ENCODE results near the gene TPSB2.
"Not testable (repeated sequence)": the region's sequence is repeated elsewhere in the genome, so short reads cannot be mapped to it uniquely, and the experiment has no call there.

Gene TPSB2

GRCh38 chr16:1236659-1237058 lies 6.7 kb upstream of the TPSB2 start:
- not testable (repeated sequence) for H3K4me2 ChIP-seq (ENCODE audit: low read length); H2BK5ac ChIP-seq (ENCODE audit: low read length); H3K27ac ChIP-seq (ENCODE audit: low read depth, low read length); H3K9ac ChIP-seq (ENCODE audit: low read length); H3K56ac ChIP-seq (ENCODE audit: low read length); H2BK120ac ChIP-seq (ENCODE audit: low read depth, low read length); H3K23ac ChIP-seq (ENCODE audit: low read length); H2BK15ac ChIP-seq (replicated peaks; ENCODE audit: low read depth); H3K36me3 ChIP-seq (ENCODE audit: control insufficient read depth, insufficient read depth, low read length); H3K4me3 ChIP-seq (ENCODE audit: low read length); H4K8ac ChIP-seq (ENCODE audit: low read depth, low read length); H3K4me1 ChIP-seq (ENCODE audit: control insufficient read depth, low read depth, low read length); H3K18ac ChIP-seq (ENCODE audit: low read length); H3K27me3 ChIP-seq (ENCODE audit: insufficient read depth, low read length, poor library complexity); H4K5ac ChIP-seq (ENCODE audit: low read length); H3K4ac ChIP-seq (ENCODE audit: low read depth, low read length); H2AK5ac ChIP-seq (ENCODE audit: low read length); DNase-seq; H3K79me2 ChIP-seq (ENCODE audit: control insufficient read depth, insufficient read depth, low read length); H3K79me1 ChIP-seq (ENCODE audit: low read length)
- WGBS (ENCODE audit: extremely low coverage, insufficient coverage, low lambda C conversion rate): no CpG with 5 or more reads among the region's 29 CpGs

DNA sequence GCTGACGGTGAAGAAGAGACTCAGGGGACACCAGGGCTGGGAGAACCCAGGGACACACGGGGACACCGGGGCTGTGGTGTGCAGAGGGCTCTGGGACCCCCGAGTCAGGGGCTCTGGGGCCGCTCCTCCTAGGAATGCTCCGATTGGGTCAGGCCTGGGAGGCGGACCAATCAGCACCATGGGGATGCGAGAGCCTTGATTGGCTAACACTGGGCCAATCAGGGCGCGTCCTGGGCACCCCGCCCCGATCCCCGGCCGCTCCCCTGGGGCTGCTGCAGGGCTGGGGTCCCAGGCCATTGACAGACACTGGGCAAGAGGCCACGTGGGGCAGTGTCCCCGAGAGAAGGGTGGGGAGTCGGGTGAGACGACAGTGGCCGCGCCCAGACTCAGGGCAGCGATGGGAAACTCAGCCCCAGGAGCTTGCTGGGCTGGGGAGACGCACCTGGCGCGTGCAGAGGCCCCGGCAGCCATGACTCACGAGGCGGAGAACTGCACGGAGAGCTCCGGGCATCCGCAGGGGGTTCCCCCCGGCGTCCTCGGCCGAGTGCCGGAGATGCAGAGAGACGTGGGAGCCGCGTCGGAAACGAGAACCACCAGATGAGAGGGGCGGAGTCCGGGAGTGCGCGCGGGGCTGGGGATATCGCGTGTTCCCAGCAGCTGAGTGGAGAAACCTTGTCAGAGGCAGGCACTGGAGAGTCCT lies 2.2 kb upstream of the TPSB2 start:
- H3K18ac ChIP-seq (ENCODE audit: low read length); H4K5ac ChIP-seq (ENCODE audit: low read length); H3K4me3 ChIP-seq (ENCODE audit: low read length); H2BK5ac ChIP-seq (ENCODE audit: low read length); H2BK15ac ChIP-seq (replicated peaks; ENCODE audit: low read depth); H4K8ac ChIP-seq (ENCODE audit: low read depth, low read length); H3K23ac ChIP-seq (ENCODE audit: low read length); DNase-seq; H3K79me2 ChIP-seq (ENCODE audit: control insufficient read depth, insufficient read depth, low read length); H3K4me1 ChIP-seq (ENCODE audit: control insufficient read depth, low read depth, low read length); H3K56ac ChIP-seq (ENCODE audit: low read length); H3K27me3 ChIP-seq (ENCODE audit: insufficient read depth, low read length, poor library complexity); H2BK120ac ChIP-seq (ENCODE audit: low read depth, low read length); H3K36me3 ChIP-seq (ENCODE audit: control insufficient read depth, insufficient read depth, low read length); H3K79me1 ChIP-seq (ENCODE audit: low read length); H2AK5ac ChIP-seq (ENCODE audit: low read length); H3K4ac ChIP-seq (ENCODE audit: low read depth, low read length); H3K4me2 ChIP-seq (ENCODE audit: low read length); H3K27ac ChIP-seq (ENCODE audit: low read depth, low read length); H3K9ac ChIP-seq (ENCODE audit: low read length): not testable (repeated sequence)
- no CpG with 5 or more reads among the region's 47 CpGs for WGBS (ENCODE audit: extremely low coverage, insufficient coverage, low lambda C conversion rate)

- no CpG with 5 or more reads among the region's 7 CpGs for WGBS (ENCODE audit: extremely low coverage, insufficient coverage, low lambda C conversion rate)
- not testable (repeated sequence) for H3K27ac ChIP-seq (ENCODE audit: low read depth, low read length); H3K4me2 ChIP-seq (ENCODE audit: low read length); H3K4me1 ChIP-seq (ENCODE audit: control insufficient read depth, low read depth, low read length); H2BK120ac ChIP-seq (ENCODE audit: low read depth, low read length); H3K36me3 ChIP-seq (ENCODE audit: control insufficient read depth, insufficient read depth, low read length); H3K79me1 ChIP-seq (ENCODE audit: low read length); H3K79me2 ChIP-seq (ENCODE audit: control insufficient read depth, insufficient read depth, low read length); H2BK5ac ChIP-seq (ENCODE audit: low read length); H2AK5ac ChIP-seq (ENCODE audit: low read length); H3K23ac ChIP-seq (ENCODE audit: low read length); H3K4me3 ChIP-seq (ENCODE audit: low read length); H3K56ac ChIP-seq (ENCODE audit: low read length); H4K5ac ChIP-seq (ENCODE audit: low read length); H3K27me3 ChIP-seq (ENCODE audit: insufficient read depth, low read length, poor library complexity); H2BK15ac ChIP-seq (replicated peaks; ENCODE audit: low read depth); H4K8ac ChIP-seq (ENCODE audit: low read depth, low read length); H3K9ac ChIP-seq (ENCODE audit: low read length); H3K4ac ChIP-seq (ENCODE audit: low read depth, low read length); DNase-seq; H3K18ac ChIP-seq (ENCODE audit: low read length)
Observed at GRCh38 chr16:1231301-1231700, 1.3 kb upstream of the TPSB2 start.

- not testable (repeated sequence) for H3K27ac ChIP-seq (ENCODE audit: low read depth, low read length); H4K8ac ChIP-seq (ENCODE audit: low read depth, low read length); H3K23ac ChIP-seq (ENCODE audit: low read length); H2AK5ac ChIP-seq (ENCODE audit: low read length); H3K56ac ChIP-seq (ENCODE audit: low read length); H3K36me3 ChIP-seq (ENCODE audit: control insufficient read depth, insufficient read depth, low read length); H2BK120ac ChIP-seq (ENCODE audit: low read depth, low read length); DNase-seq; H2BK5ac ChIP-seq (ENCODE audit: low read length); H3K18ac ChIP-seq (ENCODE audit: low read length); H2BK15ac ChIP-seq (replicated peaks; ENCODE audit: low read depth); H3K9ac ChIP-seq (ENCODE audit: low read length); H3K4me3 ChIP-seq (ENCODE audit: low read length); H3K4me2 ChIP-seq (ENCODE audit: low read length); H3K4ac ChIP-seq (ENCODE audit: low read depth, low read length); H3K79me2 ChIP-seq (ENCODE audit: control insufficient read depth, insufficient read depth, low read length); H3K27me3 ChIP-seq (ENCODE audit: insufficient read depth, low read length, poor library complexity); H3K79me1 ChIP-seq (ENCODE audit: low read length); H3K4me1 ChIP-seq (ENCODE audit: control insufficient read depth, low read depth, low read length); H4K5ac ChIP-seq (ENCODE audit: low read length)
- WGBS (ENCODE audit: extremely low coverage, insufficient coverage, low lambda C conversion rate): no CpG with 5 or more reads among the region's 17 CpGs
Observed at GRCh38 chr16:1230471-1231212, 658 bp upstream of the TPSB2 start.

GRCh38 chr16:1229476-1229875 lies 508 bp downstream of the TPSB2 start:
- not testable (repeated sequence) for H3K56ac ChIP-seq (ENCODE audit: low read length); H3K79me1 ChIP-seq (ENCODE audit: low read length); H3K36me3 ChIP-seq (ENCODE audit: control insufficient read depth, insufficient read depth, low read length); H3K4me1 ChIP-seq (ENCODE audit: control insufficient read depth, low read depth, low read length); H3K4me3 ChIP-seq (ENCODE audit: low read length); H4K5ac ChIP-seq (ENCODE audit: low read length); H2BK15ac ChIP-seq (replicated peaks; ENCODE audit: low read depth); DNase-seq; H2BK5ac ChIP-seq (ENCODE audit: low read length); H3K27me3 ChIP-seq (ENCODE audit: insufficient read depth, low read length, poor library complexity); H3K79me2 ChIP-seq (ENCODE audit: control insufficient read depth, insufficient read depth, low read length); H3K18ac ChIP-seq (ENCODE audit: low read length); H3K27ac ChIP-seq (ENCODE audit: low read depth, low read length); H3K23ac ChIP-seq (ENCODE audit: low read length); H3K4me2 ChIP-seq (ENCODE audit: low read length); H3K9ac ChIP-seq (ENCODE audit: low read length); H3K4ac ChIP-seq (ENCODE audit: low read depth, low read length); H2AK5ac ChIP-seq (ENCODE audit: low read length); H4K8ac ChIP-seq (ENCODE audit: low read depth, low read length); H2BK120ac ChIP-seq (ENCODE audit: low read depth, low read length)
- WGBS (ENCODE audit: extremely low coverage, insufficient coverage, low lambda C conversion rate): no CpG with 5 or more reads among the region's 13 CpGs
